ENCODE data around the gene RAB34. TPM values are rescaled to one million over a fixed set of nuclear protein-coding genes. Genes with fewer than 3 reads are reported as not detected.

The RAB34 gene, protein sequence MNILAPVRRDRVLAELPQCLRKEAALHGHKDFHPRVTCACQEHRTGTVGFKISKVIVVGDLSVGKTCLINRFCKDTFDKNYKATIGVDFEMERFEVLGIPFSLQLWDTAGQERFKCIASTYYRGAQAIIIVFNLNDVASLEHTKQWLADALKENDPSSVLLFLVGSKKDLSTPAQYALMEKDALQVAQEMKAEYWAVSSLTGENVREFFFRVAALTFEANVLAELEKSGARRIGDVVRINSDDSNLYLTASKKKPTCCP
- 21.3 and 23.9 TPM in 2 replicates for total RNA-seq

DNA sequence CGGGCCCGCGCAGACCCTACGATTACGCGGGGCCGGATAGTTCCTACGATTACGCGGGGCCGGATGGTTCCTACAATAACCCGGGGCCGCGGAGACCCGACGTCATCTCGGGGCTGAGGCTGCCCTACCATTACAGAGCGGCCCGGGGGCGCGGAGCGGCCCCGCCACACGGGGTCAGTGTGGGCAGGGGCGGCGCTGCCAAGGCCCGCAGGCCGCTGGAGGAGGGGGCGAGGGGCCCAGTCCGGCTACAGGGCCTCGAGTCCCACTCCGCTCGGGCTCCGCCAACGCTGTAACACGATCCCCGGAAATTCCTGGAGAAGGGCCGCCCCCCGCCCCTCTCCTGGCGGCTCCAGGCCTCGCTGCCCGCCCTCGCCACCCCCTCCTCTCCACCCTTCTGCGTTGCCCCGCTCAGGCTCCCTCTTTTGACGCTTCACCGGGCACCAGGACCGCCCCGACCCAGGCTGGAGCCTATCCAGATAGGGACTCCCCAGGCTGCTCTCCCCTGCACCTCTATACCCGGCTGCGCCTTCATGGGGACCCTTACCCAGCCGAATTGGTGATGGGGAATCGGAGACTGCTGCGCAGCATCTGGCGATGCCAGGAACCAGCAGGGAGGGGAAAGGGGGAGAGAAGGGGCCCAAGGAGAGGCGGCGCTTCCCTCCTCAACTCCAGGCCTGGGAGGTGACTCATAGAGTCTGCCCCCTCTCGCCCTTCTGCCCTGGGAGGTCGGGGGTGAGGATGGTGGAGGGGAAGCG is at the start of gene RAB34:
RAB34 (minus strand) TSS at position 291 of the 755 bp plus-strand sequence. CDS start 602 bp downstream, outside the sequence.
- TF ChIP-seq, protein P1, sequence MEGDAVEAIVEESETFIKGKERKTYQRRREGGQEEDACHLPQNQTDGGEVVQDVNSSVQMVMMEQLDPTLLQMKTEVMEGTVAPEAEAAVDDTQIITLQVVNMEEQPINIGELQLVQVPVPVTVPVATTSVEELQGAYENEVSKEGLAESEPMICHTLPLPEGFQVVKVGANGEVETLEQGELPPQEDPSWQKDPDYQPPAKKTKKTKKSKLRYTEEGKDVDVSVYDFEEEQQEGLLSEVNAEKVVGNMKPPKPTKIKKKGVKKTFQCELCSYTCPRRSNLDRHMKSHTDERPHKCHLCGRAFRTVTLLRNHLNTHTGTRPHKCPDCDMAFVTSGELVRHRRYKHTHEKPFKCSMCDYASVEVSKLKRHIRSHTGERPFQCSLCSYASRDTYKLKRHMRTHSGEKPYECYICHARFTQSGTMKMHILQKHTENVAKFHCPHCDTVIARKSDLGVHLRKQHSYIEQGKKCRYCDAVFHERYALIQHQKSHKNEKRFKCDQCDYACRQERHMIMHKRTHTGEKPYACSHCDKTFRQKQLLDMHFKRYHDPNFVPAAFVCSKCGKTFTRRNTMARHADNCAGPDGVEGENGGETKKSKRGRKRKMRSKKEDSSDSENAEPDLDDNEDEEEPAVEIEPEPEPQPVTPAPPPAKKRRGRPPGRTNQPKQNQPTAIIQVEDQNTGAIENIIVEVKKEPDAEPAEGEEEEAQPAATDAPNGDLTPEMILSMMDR (IDR thresholded peaks at IDR 0.05), result no peak
- CTCF ChIA-PET, result no interaction called here
- peak; percentile 14 for ATAC-seq (ENCODE audit: low read depth)
- peaks cover 36% of the 10 kb centered on the region for H3K36me3 Mint-ChIP-seq (ENCODE audit: low read depth)
- DNase-seq, result peak; percentile 46
- no peaks in the 10 kb centered on the region for H3K9me3 Mint-ChIP-seq
- intact Hi-C loops (cut with micrococcal nuclease), result loop anchor here (1.0 to 5.0 kb wide), 5 partner anchors 35 to 185 kb away; partner anchors contain the start of genes BLTP2, DHRS13 and SUPT6H
- H3K27ac Mint-ChIP-seq, result peak within 1 kb of the TSS; percentile 85
- peak within 1 kb of the TSS; percentile 79 for H3K4me3 Mint-ChIP-seq
- no peaks in the 10 kb centered on the region for H3K27me3 Mint-ChIP-seq
- POLR2A ChIA-PET, result interaction anchor here (0.9 to 18.0 kb wide), 3 partner anchors 30 to 73 kb away, joined by 7 to 2384 read pairs (median 23); partner anchors contain the start of genes BLTP2 and TRAF4
- H3K4me1 Mint-ChIP-seq, result peaks cover 49% of the 10 kb centered on the region

DNA sequence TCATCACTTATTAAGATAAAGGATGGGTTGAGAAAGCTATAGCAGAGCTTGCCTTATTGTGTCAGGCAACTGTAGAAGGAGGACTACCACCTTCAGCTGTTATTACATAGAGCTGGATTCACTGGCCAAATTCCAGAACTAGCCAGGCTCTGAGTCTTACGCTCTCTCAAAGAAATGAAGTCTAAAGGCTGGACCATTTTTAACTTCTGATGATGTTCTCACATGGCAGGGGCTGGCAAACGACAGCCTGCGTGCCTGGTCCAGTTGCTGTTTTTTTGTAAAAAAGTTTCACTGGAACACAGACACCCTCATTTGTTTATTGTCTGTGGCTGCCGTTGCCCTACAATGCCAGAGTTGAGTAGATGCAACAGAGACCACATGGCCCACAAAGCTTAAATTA is 47.4 kb upstream of the RAB34 start:
- CTCF ChIA-PET, result interaction anchor here (0.5 to 6.4 kb wide), 13 partner anchors 10 to 188 kb away, joined by 3 to 112 read pairs (median 16); partner anchors contain the start of genes DHRS13, FAM222B, FLOT2 and NEK8
- H3K27me3 Mint-ChIP-seq, result no peaks in the 10 kb centered on the region
- POLR2A ChIA-PET, result interaction anchor here (0.6 to 3.0 kb wide), 4 partner anchors 9 to 66 kb away, joined by 3 to 51 read pairs (median 6); partner anchors contain the start of genes RPL23A and TLCD1
- peaks cover 56% of the 10 kb centered on the region for H3K36me3 Mint-ChIP-seq (ENCODE audit: low read depth)
- ATAC-seq (ENCODE audit: low read depth), result no peak
- intact Hi-C loops (cut with micrococcal nuclease), result no loop called here
- TF ChIP-seq, protein P1 (IDR thresholded peaks at IDR 0.05), result no peak
- no peak overlapping the region for H3K4me3 Mint-ChIP-seq
- H3K4me1 Mint-ChIP-seq, result peaks cover 10% of the 10 kb centered on the region
- H3K27ac Mint-ChIP-seq, result no peak overlapping the region
- H3K9me3 Mint-ChIP-seq, result no peaks in the 10 kb centered on the region
- no peak for DNase-seq

GRCh38 chr17:28763804-28764266 is 46.2 kb upstream of the RAB34 start:
- ATAC-seq (ENCODE audit: low read depth), result peak; percentile 86

GRCh38 chr17:28763137-28763799 is 45.6 kb upstream of the RAB34 start:
- no peaks in the 10 kb centered on the region for H3K27me3 Mint-ChIP-seq
- peaks cover 67% of the 10 kb centered on the region for H3K36me3 Mint-ChIP-seq (ENCODE audit: low read depth)
- H3K4me1 Mint-ChIP-seq, result peaks cover 10% of the 10 kb centered on the region
- DNase-seq (no peak), ATAC-seq (ENCODE audit: low read depth) (peak; percentile 35)
- no peaks in the 10 kb centered on the region for H3K9me3 Mint-ChIP-seq
- peak overlapping the region; percentile 46 for H3K27ac Mint-ChIP-seq
- intact Hi-C loops (cut with micrococcal nuclease), result loop anchor here (1.0 to 5.0 kb wide), 7 partner anchors 36 to 354 kb away; partner anchors contain the start of genes DHRS13 and FAM222B
- H3K4me3 Mint-ChIP-seq, result no peak overlapping the region
- ChIA-PET POLR2A (interaction anchor here (0.5 to 4.6 kb wide), 21 partner anchors 12 to 628 kb away, joined by 3 to 51 read pairs (median 6); partner anchors contain the start of genes ERAL1, FLOT2, RPL23A and TLCD1), CTCF (interaction anchor here (0.6 to 6.4 kb wide), 46 partner anchors 8 to 1341 kb away, joined by 3 to 112 read pairs (median 5); partner anchors contain the start of genes BLTP2, DHRS13, FAM222B and FLOT2)
- TF ChIP-seq, protein P1 (IDR thresholded peaks at IDR 0.05), result no peak

More at GRCh38 chr17:28763804-28764266, 46.2 kb upstream of the RAB34 start:
- ChIA-PET POLR2A (interaction anchor here (0.5 to 4.6 kb wide), 19 partner anchors 12 to 190 kb away, joined by 3 to 51 read pairs (median 7); partner anchors contain the start of genes ERAL1, FLOT2, RPL23A and TLCD1), CTCF (interaction anchor here (0.6 to 6.4 kb wide), 45 partner anchors 9 to 353 kb away, joined by 3 to 112 read pairs (median 5); partner anchors contain the start of genes BLTP2, DHRS13, FAM222B and FLOT2)
- TF ChIP-seq, protein P1 (IDR thresholded peaks at IDR 0.05), result peak; percentile 80
- H3K9me3 Mint-ChIP-seq, result no peaks in the 10 kb centered on the region
- H3K4me3 Mint-ChIP-seq, result no peak overlapping the region
- peaks cover 10% of the 10 kb centered on the region for H3K4me1 Mint-ChIP-seq
- DNase-seq, result no peak
- H3K36me3 Mint-ChIP-seq (ENCODE audit: low read depth), result peaks cover 65% of the 10 kb centered on the region
- no peaks in the 10 kb centered on the region for H3K27me3 Mint-ChIP-seq
- H3K27ac Mint-ChIP-seq, result no peak overlapping the region
- intact Hi-C loops (cut with micrococcal nuclease), result loop anchor here (1.0 to 5.0 kb wide), 7 partner anchors 37 to 353 kb away; partner anchors contain the start of genes DHRS13 and FAM222B
